NT2/D1 (cell line): ENCODE data around the gene BCKDHB.

Experiments
- SUZ12 ChIP-seq: IDR thresholded peaks from 2 replicates; pipeline ENCODE4 v1.6.1; 2011; ENCODE audit not compliant: insufficient read length, insufficient read depth; ENCODE audit errors: extremely low read depth
- ZNF274 ChIP-seq: IDR thresholded peaks from 2 replicates; pipeline ENCODE4 v1.6.1; 2011; ENCODE audit warnings: mild to moderate bottlenecking, low read depth, low read length

- TF ChIP-seq SUZ12 (no peak), ZNF274 (no peak)
Measured at GRCh38 chr6:80105972-80106417, 476 bp upstream of the BCKDHB start.
